BLaER1 treated with 17β-estradiol and CSF1 and Interleukin-3, amounts not matched to agents 10 nM and 100 nM (cell line): ENCODE measurements around the gene KLHL35.
A peak's percentile ranks its signal among the peaks of the same experiment; 100 is the strongest.

Source experiments
- H3K27ac ChIP-seq, 11 experiments: shearing (Covaris generic); formaldehyde crosslinking; 2 replicates each; pipeline ENCODE4 v1.8.1; 2022
- H3K27me3 ChIP-seq, 11 experiments: shearing (Covaris generic); formaldehyde crosslinking; 2 replicates each; pipeline ENCODE4 v1.8.1; 2022
- H3K36me3 ChIP-seq, 11 experiments: shearing (Covaris generic); formaldehyde crosslinking; 2 replicates each; pipeline ENCODE4 v1.8.1; 2022
- H3K4me1 ChIP-seq, 10 experiments: shearing (Covaris generic); formaldehyde crosslinking; 2 replicates each; pipeline ENCODE4 v1.8.1; 2022
- H3K4me2 ChIP-seq, 11 experiments: shearing (Covaris generic); formaldehyde crosslinking; 2 replicates each; pipeline ENCODE4 v1.8.1; 2022
- H3K4me3 ChIP-seq, 10 experiments: shearing (Covaris generic); formaldehyde crosslinking; 2 replicates each; pipeline ENCODE4 v1.8.1; 2022
- H3K9ac ChIP-seq, 11 experiments: shearing (Covaris generic); formaldehyde crosslinking; 2 replicates each; pipeline ENCODE4 v1.8.1; 2022
- H3K9me3 ChIP-seq, 11 experiments: shearing (Covaris generic); formaldehyde crosslinking; replicated peaks in 1 of 11; 2 replicates each; pipeline ENCODE4 v1.8.1; 2022
- H4K20me1 ChIP-seq, 11 experiments: shearing (Covaris generic); formaldehyde crosslinking; 2 replicates each; pipeline ENCODE4 v1.8.1; 2022
- Cebpa-rat ChIP-seq, 11 experiments: shearing (Covaris generic); IDR thresholded peaks; 2 replicates each; pipeline ENCODE4 v1.8.1; 2022

The KLHL35 gene

DNA sequence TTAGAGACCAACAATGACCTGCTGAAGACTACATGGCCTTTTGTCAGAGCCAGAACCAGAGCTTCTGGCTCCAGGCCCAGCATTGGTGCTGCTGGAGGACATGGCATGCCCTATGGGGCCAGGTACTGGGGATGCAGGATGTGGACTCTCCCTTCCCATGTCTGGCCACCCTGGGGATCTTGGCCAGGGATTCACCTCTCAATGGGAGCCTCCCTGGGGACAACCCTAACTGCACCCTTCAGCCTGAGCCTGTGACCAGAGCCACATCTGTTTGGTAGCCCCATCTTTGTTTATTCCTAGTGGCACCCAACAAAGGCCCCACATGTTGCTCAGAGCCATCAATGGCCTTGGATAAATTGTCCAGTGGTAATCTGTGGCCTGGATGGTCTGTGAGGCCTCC is 5.8 kb downstream of the KLHL35 start:
- Histone ChIP-seq H3K9ac (no peak overlapping the region), H3K4me1 (peaks cover under 1 to 27% (median 16%) of the 10 kb centered on the region in 10 experiments; a peak in 13 of 20 replicates), H3K36me3 (peaks cover 12 to 28% (median 21%) of the 10 kb centered on the region in 11 experiments; a peak in 21 of 22 replicates), H3K9me3 (peaks cover 0 to 16% (median 6%) of the 10 kb centered on the region in 11 experiments; a peak in 13 of 22 replicates), H3K4me2 (no peak overlapping the region), H3K27ac (no peak overlapping the region), H3K27me3 (peaks cover 49 to 56% (median 54%) of the 10 kb centered on the region in 11 experiments), H3K4me3 (no peak overlapping the region), H4K20me1 (peaks cover 0 to 48% (median 12%) of the 10 kb centered on the region in 11 experiments; a peak in 13 of 22 replicates)
- no peak for TF ChIP-seq Cebpa-rat (IDR thresholded peaks at IDR 0.05)

DNA sequence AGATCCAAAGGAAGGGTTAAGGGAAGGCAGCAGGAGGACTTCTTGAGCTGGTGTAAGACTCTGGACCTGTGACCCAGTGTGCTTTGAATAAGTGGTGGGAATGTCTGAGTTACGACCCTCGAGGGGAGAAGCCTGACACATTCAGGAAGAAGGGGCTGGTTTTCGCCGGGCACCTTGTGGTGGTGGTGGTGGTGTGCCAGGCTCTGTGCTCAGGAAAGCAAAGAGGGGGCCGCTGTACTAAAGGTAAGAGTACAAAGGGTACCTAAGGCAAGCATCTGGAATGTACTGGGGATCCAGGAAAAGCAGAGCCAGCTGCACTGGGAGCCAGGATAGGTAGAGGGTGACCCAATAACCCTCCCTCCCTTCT is 6.3 kb downstream of the KLHL35 start:
- H3K9me3 ChIP-seq, result peaks cover 0 to 16% (median 6%) of the 10 kb centered on the region in 11 experiments; a peak in 13 of 22 replicates
- peaks cover 17 to 32% (median 25%) of the 10 kb centered on the region in 11 experiments; a peak in 21 of 22 replicates for H3K36me3 ChIP-seq
- no peak overlapping the region for H3K4me2 ChIP-seq
- peaks cover 2 to 51% (median 15%) of the 10 kb centered on the region in 11 experiments; a peak in 13 of 22 replicates for H4K20me1 ChIP-seq
- H3K27me3 ChIP-seq, result peaks cover 45 to 51% (median 49%) of the 10 kb centered on the region in 11 experiments
- peaks cover 0 to 27% (median 16%) of the 10 kb centered on the region in 10 experiments; a peak in 11 of 20 replicates for H3K4me1 ChIP-seq
- H3K27ac ChIP-seq, result no peak overlapping the region
- H3K4me3 ChIP-seq, result no peak overlapping the region
- TF ChIP-seq Cebpa-rat (IDR thresholded peaks at IDR 0.05), result no peak
- H3K9ac ChIP-seq, result no peak overlapping the region

DNA sequence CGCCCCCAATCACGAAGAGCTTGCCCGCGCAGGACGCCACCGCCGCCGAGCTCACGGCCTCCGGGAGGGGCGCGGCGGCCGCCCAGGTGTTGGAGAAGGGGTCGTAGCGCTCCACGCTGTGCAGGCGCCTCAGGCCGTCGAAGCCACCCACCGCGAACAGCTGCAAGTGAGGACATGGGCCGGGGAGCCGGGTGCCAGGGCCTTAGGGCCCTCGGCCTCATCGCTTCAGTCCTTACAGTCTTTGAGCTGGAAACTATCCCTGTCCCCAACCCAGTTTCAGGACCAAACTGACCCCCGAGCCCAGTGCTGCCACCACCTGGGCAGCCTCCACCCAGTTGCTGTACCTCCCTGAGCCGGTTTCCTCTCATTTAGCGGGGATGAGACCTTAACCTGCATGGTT is 7.6 kb downstream of the KLHL35 start:
- peaks cover 11 to 52% (median 28%) of the 10 kb centered on the region in 11 experiments; a peak in 18 of 22 replicates for H4K20me1 ChIP-seq
- no peak overlapping the region for H3K27ac ChIP-seq
- no peak overlapping the region for H3K4me3 ChIP-seq
- peaks cover 32 to 38% (median 36%) of the 10 kb centered on the region in 11 experiments for H3K27me3 ChIP-seq
- H3K36me3 ChIP-seq, result peaks cover 24 to 45% (median 38%) of the 10 kb centered on the region in 11 experiments; a peak in 21 of 22 replicates
- TF ChIP-seq Cebpa-rat (IDR thresholded peaks at IDR 0.05), result no peak
- H3K9ac ChIP-seq, result no peak overlapping the region
- peaks cover 0 to 16% (median 6%) of the 10 kb centered on the region in 11 experiments; a peak in 13 of 22 replicates for H3K9me3 ChIP-seq
- H3K4me2 ChIP-seq, result no peak overlapping the region
- peaks cover 0 to 22% (median 11%) of the 10 kb centered on the region in 10 experiments; a peak in 11 of 20 replicates for H3K4me1 ChIP-seq

DNA sequence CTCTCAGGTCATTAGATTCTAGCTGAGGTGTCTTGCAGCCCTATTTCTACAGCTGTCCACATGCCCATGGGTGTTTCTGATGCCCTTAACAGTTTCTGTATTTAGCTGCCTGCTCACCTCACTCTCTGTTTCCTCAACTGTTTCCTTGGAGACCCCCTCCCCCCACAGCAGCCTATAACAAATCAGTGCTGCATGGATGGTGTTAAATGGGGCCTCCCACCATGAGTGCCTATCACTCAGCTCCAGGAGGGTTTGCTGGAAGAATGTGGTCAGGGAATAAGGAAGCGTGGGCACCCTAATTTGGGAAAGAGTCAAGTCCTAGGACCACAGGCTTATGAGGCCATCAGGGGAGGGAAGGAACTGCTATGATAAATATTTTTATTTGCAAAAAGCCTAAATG is 8.6 kb downstream of the KLHL35 start:
- Histone ChIP-seq H3K36me3 (peaks cover 29 to 55% (median 44%) of the 10 kb centered on the region in 11 experiments; a peak in 21 of 22 replicates), H3K4me1 (peaks cover 0 to 15% (median 7%) of the 10 kb centered on the region in 10 experiments; a peak in 11 of 20 replicates), H3K9me3 (peaks cover 0 to 11% (median 2%) of the 10 kb centered on the region in 11 experiments; a peak in 12 of 22 replicates), H3K27me3 (peaks cover 24 to 28% (median 26%) of the 10 kb centered on the region in 11 experiments), H3K27ac (no peak overlapping the region), H3K4me3 (no peak overlapping the region), H4K20me1 (peaks cover 15 to 60% (median 35%) of the 10 kb centered on the region in 11 experiments; a peak in 18 of 22 replicates), H3K4me2 (peak overlapping the region in 2 of 11 experiments; percentile 3 to 14; a peak in 1 of 22 replicates), H3K9ac (no peak overlapping the region)
- no peak for TF ChIP-seq Cebpa-rat (IDR thresholded peaks at IDR 0.05)

DNA sequence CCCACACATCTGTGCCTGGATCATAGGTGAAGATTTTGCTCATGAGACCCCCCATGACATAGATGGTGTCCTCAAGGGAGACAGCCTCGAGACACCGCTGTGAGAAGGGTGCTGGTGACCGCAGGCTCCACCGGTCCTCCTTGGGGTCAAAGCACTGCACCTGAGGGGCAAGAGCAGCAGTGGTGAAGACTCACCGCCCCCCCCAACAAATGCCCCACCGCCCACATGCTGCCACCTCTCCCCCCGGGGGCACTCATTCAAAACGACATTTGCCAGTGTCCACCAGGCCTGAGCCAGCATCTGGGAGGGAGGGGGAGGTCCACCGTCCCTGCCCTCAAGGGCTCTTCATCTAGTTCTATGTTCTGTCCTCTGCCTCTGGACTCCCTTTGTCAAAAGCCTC is 9.3 kb downstream of the KLHL35 start:
- Histone ChIP-seq H3K27ac (no peak overlapping the region), H4K20me1 (peaks cover 15 to 62% (median 37%) of the 10 kb centered on the region in 11 experiments; a peak in 18 of 22 replicates), H3K4me3 (no peak overlapping the region), H3K9me3 (peaks cover 0 to 7% (median 0%) of the 10 kb centered on the region in 11 experiments; a peak in 2 of 22 replicates), H3K36me3 (peaks cover 32 to 62% (median 46%) of the 10 kb centered on the region in 11 experiments), H3K27me3 (peaks cover 17 to 21% (median 20%) of the 10 kb centered on the region in 11 experiments), H3K4me2 (no peak overlapping the region), H3K4me1 (peaks cover 0 to 10% (median 7%) of the 10 kb centered on the region in 10 experiments; a peak in 10 of 20 replicates), H3K9ac (no peak overlapping the region)
- TF ChIP-seq Cebpa-rat (IDR thresholded peaks at IDR 0.05), result no peak

GRCh38 chr11:75422248-75423231 is 10.5 kb downstream of the KLHL35 start:
- Histone ChIP-seq H3K9ac (no peak overlapping the region), H3K36me3 (peaks cover 35 to 72% (median 58%) of the 10 kb centered on the region in 11 experiments), H3K9me3 (no peaks in the 10 kb centered on the region), H3K4me1 (peaks cover 0 to 18% (median 7%) of the 10 kb centered on the region in 10 experiments; a peak in 9 of 20 replicates), H3K4me3 (no peak overlapping the region), H4K20me1 (peaks cover 22 to 69% (median 47%) of the 10 kb centered on the region in 11 experiments; a peak in 18 of 22 replicates), H3K4me2 (no peak overlapping the region), H3K27ac (no peak overlapping the region), H3K27me3 (peaks cover 5 to 9% (median 8%) of the 10 kb centered on the region in 11 experiments)
- TF ChIP-seq Cebpa-rat (IDR thresholded peaks at IDR 0.05), result no peak

DNA sequence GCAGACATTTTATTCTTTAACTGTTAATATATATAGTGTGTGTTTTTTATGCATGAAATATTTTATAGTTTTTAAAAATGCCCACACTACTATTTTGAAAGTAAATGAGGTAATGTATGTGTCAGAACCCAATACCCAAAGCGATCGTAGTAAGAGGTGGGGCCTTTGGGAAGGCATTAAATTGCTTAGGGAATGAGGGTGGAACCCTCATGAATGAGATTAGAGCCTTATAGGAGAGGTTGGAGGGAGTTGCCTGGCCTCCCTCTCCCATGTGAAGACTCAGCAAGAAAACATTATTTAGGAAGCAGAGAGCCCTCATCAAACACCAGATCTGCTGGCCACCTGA is 11.1 kb downstream of the KLHL35 start:
- Histone ChIP-seq H3K27ac (no peak overlapping the region), H3K36me3 (peaks cover 40 to 79% (median 64%) of the 10 kb centered on the region in 11 experiments), H3K27me3 (peaks cover 0 to 3% (median 1%) of the 10 kb centered on the region in 11 experiments; a peak in 8 of 22 replicates), H3K9me3 (no peaks in the 10 kb centered on the region), H4K20me1 (peaks cover 25 to 71% (median 52%) of the 10 kb centered on the region in 11 experiments; a peak in 18 of 22 replicates), H3K4me2 (no peak overlapping the region), H3K4me3 (no peak overlapping the region), H3K9ac (no peak overlapping the region), H3K4me1 (peaks cover 0 to 19% (median 7%) of the 10 kb centered on the region in 10 experiments; a peak in 9 of 20 replicates)
- TF ChIP-seq Cebpa-rat (IDR thresholded peaks at IDR 0.05), result no peak

DNA sequence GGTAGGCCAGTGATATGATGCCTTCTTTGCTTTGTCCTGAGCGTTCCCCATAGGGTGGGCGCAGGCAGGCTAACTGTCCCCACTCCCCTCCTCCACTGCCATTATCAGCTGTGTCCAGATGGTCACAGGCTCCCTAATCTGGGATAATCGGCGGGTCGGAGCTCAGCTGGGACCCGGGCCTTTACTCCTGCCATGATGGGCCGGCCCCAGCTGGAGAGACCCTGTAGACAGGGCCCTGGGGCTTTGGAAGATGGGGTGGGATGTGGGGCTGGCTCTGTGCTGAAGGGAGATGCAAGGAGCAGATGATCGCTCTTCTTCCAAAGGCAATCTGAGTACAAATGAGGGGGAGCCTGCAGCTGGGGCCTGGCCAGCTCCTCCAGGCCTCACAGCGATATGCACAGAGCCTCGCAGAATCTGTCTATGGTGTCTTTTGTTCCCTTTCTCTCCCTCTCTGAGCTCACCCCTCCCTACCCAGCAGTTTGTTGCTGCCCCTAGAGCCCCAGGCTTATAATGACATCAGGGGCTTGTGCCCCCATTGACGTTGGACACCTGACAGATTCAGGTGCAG is 11.9 kb downstream of the KLHL35 start:
- no peak for TF ChIP-seq Cebpa-rat (IDR thresholded peaks at IDR 0.05)

More for the DNA sequence above, 11.9 kb downstream of the KLHL35 start:
- Histone ChIP-seq H3K27ac (no peak overlapping the region), H4K20me1 (peaks cover 28 to 76% (median 58%) of the 10 kb centered on the region in 11 experiments; a peak in 18 of 22 replicates), H3K9me3 (no peaks in the 10 kb centered on the region), H3K9ac (no peak overlapping the region), H3K4me2 (no peak overlapping the region), H3K27me3 (no peaks in the 10 kb centered on the region), H3K36me3 (peaks cover 47 to 86% (median 71%) of the 10 kb centered on the region in 11 experiments), H3K4me3 (no peak overlapping the region), H3K4me1 (peaks cover 0 to 19% (median 7%) of the 10 kb centered on the region in 10 experiments; a peak in 9 of 20 replicates)
